Mononuclear cell (primary cell): Measurements from ENCODE around the gene HSD17B12. TPM values are rescaled to one million over a fixed set of nuclear protein-coding genes. Genes with fewer than 3 reads are reported as not detected.

Experiments
- H3K27me3 ChIP-seq: 2 replicates; pipeline ENCODE4 v1.6.0; 2011; ENCODE audit warnings: low read length, control low read depth; ENCODE audit not compliant: insufficient read depth
- H3K4me1 ChIP-seq: 2 replicates; pipeline ENCODE4 v1.5.1; 2011; ENCODE audit warnings: mild to moderate bottlenecking, low read length, control low read depth; ENCODE audit not compliant: insufficient read depth
- H3K4me3 ChIP-seq: 2 replicates; pipeline ENCODE4 v1.5.1; 2011; ENCODE audit warnings: mild to moderate bottlenecking, low read length, moderate library complexity
- H3K9me3 ChIP-seq: 2 replicates; pipeline ENCODE4 v1.5.1; 2011; ENCODE audit warnings: low read depth, mild to moderate bottlenecking, control low read depth, low read length
- total RNA-seq: library from RNA; depleted of rRNA; stranded (reverse); fragments of >200 nt; gene quantifications from one replicate; pipeline ENCODE4 v1.2.3, GENCODE V29; 2012

Gene HSD17B12
- total RNA-seq, 1 donor, result 21.1 TPM

- H3K9me3 ChIP-seq, result no peaks in the 10 kb centered on the region
- no peak overlapping the region for H3K4me3 ChIP-seq
- H3K4me1 ChIP-seq, result no peaks in the 10 kb centered on the region
- no peaks in the 10 kb centered on the region for H3K27me3 ChIP-seq
These were observed 144.8 kb downstream of the HSD17B12 start for GRCh38 chr11:43825217-43825816.

DNA sequence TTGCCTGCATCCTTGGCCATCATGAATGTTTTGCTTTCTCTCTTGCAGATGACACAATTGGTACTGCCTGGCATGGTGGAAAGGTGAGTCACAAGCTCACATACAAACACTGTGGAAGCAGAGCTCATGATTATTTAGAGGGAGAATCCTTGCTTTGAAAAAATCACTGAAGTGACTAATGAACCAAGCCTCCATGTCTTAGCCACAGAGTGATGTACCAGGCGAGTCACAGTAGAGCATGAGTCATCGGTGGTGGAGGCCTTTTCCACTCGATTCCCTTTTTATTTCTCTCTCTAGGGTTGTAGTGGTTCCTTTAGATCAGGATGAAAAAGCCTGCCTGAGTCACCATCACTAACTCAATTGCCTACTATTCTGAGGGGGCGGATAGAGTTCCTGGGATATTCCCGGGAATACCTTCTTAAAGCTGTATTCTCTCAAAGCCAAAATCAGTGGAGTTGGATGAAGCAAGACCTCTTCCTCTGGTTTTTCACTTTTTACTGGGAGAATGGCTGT lies 150.4 kb downstream of the HSD17B12 start:
- H3K4me1 ChIP-seq, result no peaks in the 10 kb centered on the region
- no peaks in the 10 kb centered on the region for H3K27me3 ChIP-seq
- no peaks in the 10 kb centered on the region for H3K9me3 ChIP-seq
- no peak overlapping the region for H3K4me3 ChIP-seq

- Histone ChIP-seq H3K27me3 (no peaks in the 10 kb centered on the region), H3K9me3 (no peaks in the 10 kb centered on the region), H3K4me3 (no peak overlapping the region), H3K4me1 (no peaks in the 10 kb centered on the region)
These were observed 152.0 kb downstream of the HSD17B12 start for GRCh38 chr11:43832536-43832935.

GRCh38 chr11:43833657-43834073 lies 153.1 kb downstream of the HSD17B12 start:
- H3K4me3 ChIP-seq, result no peak overlapping the region
- no peaks in the 10 kb centered on the region for H3K27me3 ChIP-seq
- no peaks in the 10 kb centered on the region for H3K4me1 ChIP-seq
- no peaks in the 10 kb centered on the region for H3K9me3 ChIP-seq

DNA sequence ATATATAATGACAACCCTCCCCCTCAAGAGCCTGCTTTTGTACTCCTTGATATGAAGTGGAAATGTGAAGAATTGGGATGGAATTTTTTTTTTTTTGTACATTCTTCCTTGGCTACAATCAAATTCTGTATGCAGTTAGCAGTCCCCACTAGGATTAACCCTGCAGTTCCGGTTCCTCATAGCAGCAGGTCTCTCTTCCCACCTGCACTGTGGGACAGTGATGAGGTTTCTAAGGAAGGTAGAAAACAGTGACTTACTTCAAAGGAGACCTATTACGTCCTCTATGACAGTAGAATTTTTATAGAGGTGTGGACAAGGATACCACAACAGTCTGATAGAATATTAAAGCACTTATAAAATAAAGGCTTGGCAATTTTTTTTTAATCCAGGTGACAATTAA lies 153.7 kb downstream of the HSD17B12 start:
- Histone ChIP-seq H3K27me3 (no peaks in the 10 kb centered on the region), H3K4me1 (no peaks in the 10 kb centered on the region), H3K4me3 (no peak overlapping the region)

GRCh38 chr11:43835104-43835503 lies 154.6 kb downstream of the HSD17B12 start:
- no peaks in the 10 kb centered on the region for H3K9me3 ChIP-seq
- H3K27me3 ChIP-seq, result no peaks in the 10 kb centered on the region
- no peaks in the 10 kb centered on the region for H3K4me1 ChIP-seq
- H3K4me3 ChIP-seq, result no peak overlapping the region

More for the DNA sequence above, 153.7 kb downstream of the HSD17B12 start:
- no peaks in the 10 kb centered on the region for H3K9me3 ChIP-seq

- no peaks in the 10 kb centered on the region for H3K9me3 ChIP-seq
- no peaks in the 10 kb centered on the region for H3K27me3 ChIP-seq
- no peak overlapping the region for H3K4me3 ChIP-seq
- H3K4me1 ChIP-seq, result no peaks in the 10 kb centered on the region
These were observed 157.3 kb downstream of the HSD17B12 start for GRCh38 chr11:43837879-43838278.

DNA sequence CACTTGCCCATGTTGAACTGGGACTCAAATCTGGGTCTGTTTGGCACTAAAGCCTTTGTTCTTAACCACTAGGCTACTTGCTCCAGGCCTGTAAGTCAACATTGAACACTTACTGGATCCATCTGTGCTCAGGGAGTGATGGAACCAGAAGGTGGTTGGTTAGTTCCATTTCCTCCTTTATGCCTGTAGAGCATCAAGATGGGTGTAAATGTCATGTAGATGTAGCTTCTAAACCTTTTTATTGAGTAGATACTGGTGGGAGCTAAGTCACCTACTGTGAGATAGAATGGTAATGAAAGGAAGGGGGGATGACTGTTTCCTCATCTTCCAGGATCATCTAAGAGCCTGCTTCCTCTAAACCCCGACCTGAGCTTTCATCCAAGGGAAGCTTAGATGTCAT lies 161.5 kb downstream of the HSD17B12 start:
- H3K9me3 ChIP-seq, result no peaks in the 10 kb centered on the region
- no peaks in the 10 kb centered on the region for H3K4me1 ChIP-seq
- H3K27me3 ChIP-seq, result no peaks in the 10 kb centered on the region
- H3K4me3 ChIP-seq, result no peak overlapping the region

GRCh38 chr11:43845816-43846215 lies 165.3 kb downstream of the HSD17B12 start:
- Histone ChIP-seq H3K4me3 (no peak overlapping the region), H3K4me1 (no peaks in the 10 kb centered on the region), H3K27me3 (no peaks in the 10 kb centered on the region), H3K9me3 (no peaks in the 10 kb centered on the region)

- Histone ChIP-seq H3K4me3 (no peak overlapping the region), H3K9me3 (no peaks in the 10 kb centered on the region), H3K27me3 (no peaks in the 10 kb centered on the region), H3K4me1 (no peaks in the 10 kb centered on the region)
These were observed 171.6 kb downstream of the HSD17B12 start for GRCh38 chr11:43852057-43852636.

DNA sequence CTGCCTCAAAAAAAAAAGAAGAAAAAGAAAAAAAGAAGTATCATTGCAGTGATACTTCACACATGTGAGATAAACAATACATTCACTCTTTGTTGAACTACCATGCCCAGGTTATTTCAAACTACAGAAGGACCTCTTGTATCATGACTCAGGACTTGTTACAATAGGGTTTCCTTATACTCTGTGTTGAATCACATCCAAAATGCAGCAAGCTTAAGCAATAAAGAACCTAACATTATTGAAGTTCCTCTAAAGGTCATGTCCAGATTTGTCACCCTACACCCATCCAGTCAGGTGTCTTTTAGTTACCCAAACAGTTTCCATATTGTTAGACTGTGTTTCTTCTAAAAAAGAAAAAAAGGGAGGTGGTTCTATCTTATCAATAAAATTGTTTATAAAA lies 173.2 kb downstream of the HSD17B12 start:
- Histone ChIP-seq H3K9me3 (no peaks in the 10 kb centered on the region), H3K27me3 (no peaks in the 10 kb centered on the region), H3K4me1 (no peaks in the 10 kb centered on the region), H3K4me3 (no peak overlapping the region)

DNA sequence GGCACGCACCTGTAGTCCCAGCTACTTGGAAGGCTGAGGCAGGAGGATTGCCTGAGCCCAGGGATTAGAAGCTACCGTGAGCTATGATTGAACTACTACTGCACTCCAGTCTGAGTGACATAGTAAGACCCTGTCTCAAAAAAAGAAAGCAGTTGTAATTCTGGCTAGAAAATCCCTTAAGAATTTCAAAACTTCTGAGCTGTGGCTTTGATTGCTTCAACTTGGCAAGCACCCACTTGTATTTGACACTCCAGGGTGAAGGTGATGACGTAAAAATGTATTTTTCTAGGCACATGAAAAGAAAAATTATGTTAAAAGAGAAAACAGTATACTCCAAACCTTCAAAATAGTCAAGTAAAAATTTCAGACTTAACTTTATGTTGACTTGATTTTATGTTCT lies 176.5 kb downstream of the HSD17B12 start:
- Histone ChIP-seq H3K4me1 (no peaks in the 10 kb centered on the region), H3K9me3 (no peaks in the 10 kb centered on the region), H3K27me3 (no peaks in the 10 kb centered on the region), H3K4me3 (no peak overlapping the region)

GRCh38 chr11:43861141-43861540 lies 180.6 kb downstream of the HSD17B12 start:
- no peaks in the 10 kb centered on the region for H3K27me3 ChIP-seq
- no peak overlapping the region for H3K4me3 ChIP-seq
- no peaks in the 10 kb centered on the region for H3K9me3 ChIP-seq
- H3K4me1 ChIP-seq, result no peaks in the 10 kb centered on the region

DNA sequence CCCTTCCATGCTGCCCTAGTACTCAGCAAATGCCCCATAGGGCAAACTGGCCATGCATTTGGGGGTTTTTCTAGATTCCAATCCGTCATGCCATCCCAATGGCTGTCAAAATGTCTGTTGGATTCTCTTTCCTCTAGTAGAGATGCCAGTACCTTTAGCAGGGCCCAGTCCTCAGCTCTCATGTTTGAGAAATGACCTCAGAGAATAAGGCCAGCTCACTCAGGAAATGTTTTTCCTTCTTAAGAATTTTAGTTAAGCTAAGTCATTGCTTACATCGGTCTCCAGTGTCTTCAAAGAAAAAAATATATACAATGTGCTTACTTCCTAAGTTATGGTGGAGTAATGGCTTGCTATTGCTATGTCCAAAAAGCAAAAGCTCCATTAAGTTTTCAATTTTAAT lies 186.0 kb downstream of the HSD17B12 start:
- Histone ChIP-seq H3K4me1 (peaks cover 22% of the 10 kb centered on the region), H3K4me3 (no peak overlapping the region), H3K9me3 (no peaks in the 10 kb centered on the region), H3K27me3 (peaks cover 7% of the 10 kb centered on the region)

DNA sequence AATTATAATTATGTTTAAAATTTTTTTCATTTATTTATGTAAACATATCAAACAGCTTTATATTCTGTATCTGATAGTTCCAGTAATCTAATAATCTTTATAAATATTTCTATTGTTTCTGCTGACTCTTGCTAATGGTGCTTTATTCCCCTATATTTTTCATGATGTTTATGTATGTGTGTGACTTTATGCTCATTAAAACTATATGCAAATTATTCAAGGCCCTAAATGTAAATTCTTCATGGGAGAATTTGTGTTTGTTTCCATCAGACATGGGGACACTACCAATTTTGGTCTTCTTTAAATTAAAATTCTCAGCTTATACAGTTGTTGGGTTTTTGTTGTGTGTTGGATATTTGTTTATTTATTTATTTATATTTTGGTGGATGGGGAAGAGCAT lies 186.4 kb downstream of the HSD17B12 start:
- Histone ChIP-seq H3K27me3 (peaks cover 7% of the 10 kb centered on the region), H3K9me3 (no peaks in the 10 kb centered on the region), H3K4me3 (no peak overlapping the region), H3K4me1 (peaks cover 22% of the 10 kb centered on the region)
